ENCODE data around the gene CTNNA3.

The CTNNA3 gene

GRCh38 chr10:66917104-66917503, 778.9 kb downstream of the CTNNA3 start:
- no peaks in the 10 kb centered on the region for H3K36me3 ChIP-seq (ENCODE audit: control insufficient read depth in 2 of 2, insufficient read depth in 1 of 2, low read length in 2 of 2)
- no peaks in the 10 kb centered on the region for H3K4me1 ChIP-seq (ENCODE audit: control insufficient read depth, insufficient read depth, low read length)
- ChIA-PET POLR2A (no interaction called here), CTCF (interaction anchor here (0.7 to 1.6 kb wide), 2 partner anchors 15 to 115 kb away, joined by 3 to 4 read pairs; no protein-coding TSS in a partner anchor)
- no peak for TF ChIP-seq ZFP41 (tag by site-specific recombination; IDR thresholded peaks at IDR 0.05; ENCODE audit: borderline replicate concordance)
- H3K4me3 ChIP-seq (ENCODE audit: low read depth, low read length), result no peak overlapping the region
- no peak overlapping the region for H3K27ac ChIP-seq (ENCODE audit: extremely low read depth, low read depth, low read length)
- no peaks in the 10 kb centered on the region for H3K9me3 ChIP-seq (ENCODE audit: control insufficient read depth, insufficient read depth, low read depth, low read length)

- ChIA-PET POLR2A (interaction anchor here (0.7 kb wide), 1 partner anchor 512 kb away, joined by 3 read pairs; no protein-coding TSS in a partner anchor), CTCF (interaction anchor here (0.6 to 1.6 kb wide), 2 partner anchors 16 to 782 kb away, joined by 3 to 4 read pairs; no protein-coding TSS in a partner anchor)
- no peaks in the 10 kb centered on the region for H3K9me3 ChIP-seq (ENCODE audit: control insufficient read depth, insufficient read depth, low read depth, low read length)
- H3K36me3 ChIP-seq (ENCODE audit: control insufficient read depth in 2 of 2, insufficient read depth in 1 of 2, low read length in 2 of 2), result no peaks in the 10 kb centered on the region
- TF ChIP-seq ZNF335 (tag by site-specific recombination; conservative IDR thresholded peaks at IDR 0.05) (no peak), ZNF280D (tag by site-specific recombination; IDR thresholded peaks at IDR 0.05) (no peak), ZNF610 (tag by site-specific recombination; IDR thresholded peaks at IDR 0.05; ENCODE audit: borderline replicate concordance) (no peak), ZNF19 (tag by site-specific recombination; IDR thresholded peaks at IDR 0.05; ENCODE audit: low read depth) (no peak), ZNF223 (tag by site-specific recombination; IDR thresholded peaks at IDR 0.05) (no peak), ZBTB44 (tag by site-specific recombination; IDR thresholded peaks at IDR 0.05) (no peak), ZNF174 (tag by site-specific recombination; IDR thresholded peaks at IDR 0.05) (no peak), ZNF169 (tag by site-specific recombination; IDR thresholded peaks at IDR 0.05) (no peak), ZNF239 (tag by site-specific recombination; IDR thresholded peaks at IDR 0.05) (no peak), ZNF768 (tag by site-specific recombination; IDR thresholded peaks at IDR 0.05) (no peak), ZNF654 (tag by site-specific recombination; IDR thresholded peaks at IDR 0.05; ENCODE audit: low read depth) (no peak), ZNF560 (tag by site-specific recombination; IDR thresholded peaks at IDR 0.05; ENCODE audit: borderline replicate concordance) (no peak), BCL6B (tag by site-specific recombination; IDR thresholded peaks at IDR 0.05) (no peak), ZNF214 (tag by site-specific recombination; IDR thresholded peaks at IDR 0.05; ENCODE audit: borderline replicate concordance) (no peak), ZNF513 (tag by site-specific recombination; IDR thresholded peaks at IDR 0.05) (no peak), ZNF670 (tag by site-specific recombination; IDR thresholded peaks at IDR 0.05; ENCODE audit: low read depth) (no peak), KLF8 (tag by site-specific recombination; IDR thresholded peaks at IDR 0.05) (no peak), ZSCAN16 (tag by site-specific recombination; IDR thresholded peaks at IDR 0.05) (no peak)
- H3K4me3 ChIP-seq (ENCODE audit: low read depth, low read length), result no peak overlapping the region
- no peak overlapping the region for H3K27ac ChIP-seq (ENCODE audit: extremely low read depth, low read depth, low read length)
- H3K4me1 ChIP-seq (ENCODE audit: control insufficient read depth, insufficient read depth, low read length), result no peaks in the 10 kb centered on the region
Measured at GRCh38 chr10:66916030-66916429, 780.0 kb downstream of the CTNNA3 start.
